AML-193 (cell line): ENCODE data around the gene ACOXL.
A peak's percentile ranks its signal among the peaks of the same experiment; 100 is the strongest.

Experiments used
- DNase-seq, 2 experiments: peaks; one replicate each; lab custom pipeline; 2025; lab: John Stamatoyannopoulos, UW

ACOXL gene

GRCh38 chr2:110794390-110794789, 62.0 kb downstream of the ACOXL start:
- DNase-seq = no peak

- no peak for DNase-seq
Measured at GRCh38 chr2:110794951-110795350, 62.6 kb downstream of the ACOXL start.

GRCh38 chr2:110796716-110797301, 64.4 kb downstream of the ACOXL start:
- DNase-seq = no peak

- no peak for DNase-seq
Measured at GRCh38 chr2:110799376-110799775, 67.0 kb downstream of the ACOXL start.

GRCh38 chr2:110800611-110801402, 68.4 kb downstream of the ACOXL start:
- no peak for DNase-seq

- no peak for DNase-seq
Measured at GRCh38 chr2:110802208-110802932, 70.0 kb downstream of the ACOXL start.

- no peak for DNase-seq
Measured at GRCh38 chr2:110804433-110804832, 72.1 kb downstream of the ACOXL start.

- no peak for DNase-seq
Measured at GRCh38 chr2:110804915-110805314, 72.5 kb downstream of the ACOXL start.

GRCh38 chr2:110805894-110806452, 73.6 kb downstream of the ACOXL start:
- no peak for DNase-seq

- no peak for DNase-seq
Measured at GRCh38 chr2:110807522-110807921, 75.1 kb downstream of the ACOXL start.

GRCh38 chr2:110810404-110810803, 78.0 kb downstream of the ACOXL start:
- DNase-seq = no peak

- no peak for DNase-seq
Measured at GRCh38 chr2:110812726-110813645, 80.6 kb downstream of the ACOXL start.

- DNase-seq = no peak
Measured at GRCh38 chr2:110813896-110814295, 81.5 kb downstream of the ACOXL start.

GRCh38 chr2:110815938-110816337, 83.6 kb downstream of the ACOXL start:
- no peak for DNase-seq

- DNase-seq = no peak
Measured at GRCh38 chr2:110816404-110817365, 84.3 kb downstream of the ACOXL start.

GRCh38 chr2:110818767-110819481, 86.6 kb downstream of the ACOXL start:
- peak; percentile 12 to 19 for DNase-seq

- DNase-seq = no peak
Measured at GRCh38 chr2:110819711-110820110, 87.3 kb downstream of the ACOXL start.

- DNase-seq = peak; percentile 29 to 39
Measured at GRCh38 chr2:110820128-110820527, 87.8 kb downstream of the ACOXL start.

GRCh38 chr2:110823165-110823564, 90.8 kb downstream of the ACOXL start:
- no peak for DNase-seq

- no peak for DNase-seq
Measured at GRCh38 chr2:110827511-110827910, 95.1 kb downstream of the ACOXL start.
